Smooth muscle cell (in vitro differentiated cells): ENCODE results near the gene CHCHD4. TPM values are rescaled to one million over a fixed set of nuclear protein-coding genes. Genes with fewer than 3 reads are reported as not detected.

Experiments used
- DNase-seq: peaks from one replicate; lab custom pipeline; 2025; ENCODE audit not compliant: unreplicated experiment; lab: John Stamatoyannopoulos, UW
- H2AFZ ChIP-seq: fragments of 200-600 bp; sonication (generic); 2 replicates; pipeline ENCODE4 v1.6.0; 2016; ENCODE audit warnings: antibody characterized with exemption, low read depth, mild to moderate bottlenecking
- H3F3A ChIP-seq: fragments of 200-600 bp; sonication (generic); 2 replicates; pipeline ENCODE4 v1.6.0; 2017; ENCODE audit warnings: antibody characterized with exemption, low read depth
- H3K27ac ChIP-seq: fragments of 200-600 bp; sonication (generic); 2 replicates; pipeline ENCODE4 v1.5.1; 2016; ENCODE audit warnings: low read depth, mild to moderate bottlenecking
- H3K27me3 ChIP-seq: fragments of 200-600 bp; sonication (generic); 2 replicates; pipeline ENCODE4 v1.6.1; 2016; ENCODE audit warnings: low read depth, mild to moderate bottlenecking
- H3K36me3 ChIP-seq: fragments of 200-600 bp; sonication (generic); 2 replicates; pipeline ENCODE4 v1.5.1; 2016; ENCODE audit warnings: low read depth
- H3K4me1 ChIP-seq: fragments of 200-600 bp; sonication (generic); 2 replicates; pipeline ENCODE4 v1.5.1; 2016; ENCODE audit warnings: low read depth
- H3K4me2 ChIP-seq: fragments of 200-600 bp; sonication (generic); 2 replicates; pipeline ENCODE4 v1.6.0; 2016; ENCODE audit warnings: mild to moderate bottlenecking
- H3K4me3 ChIP-seq: fragments of 200-600 bp; sonication (generic); 2 replicates; pipeline ENCODE4 v1.5.1; 2016; ENCODE audit warnings: mild to moderate bottlenecking
- H3K79me2 ChIP-seq: fragments of 200-600 bp; sonication (generic); 2 replicates; pipeline ENCODE4 v1.6.0; 2016; ENCODE audit warnings: low read depth, mild to moderate bottlenecking
- H3K9ac ChIP-seq: fragments of 200-600 bp; sonication (generic); 2 replicates; pipeline ENCODE4 v1.6.0; 2016; ENCODE audit warnings: low read depth
- H3K9me3 ChIP-seq: fragments of 200-600 bp; sonication (generic); replicated peaks from 2 replicates; pipeline ENCODE4 v1.5.1; 2016; ENCODE audit warnings: low read depth
- H4K20me1 ChIP-seq: fragments of 200-600 bp; sonication (generic); 2 replicates; pipeline ENCODE4 v1.6.0; 2016; ENCODE audit warnings: low read depth
- CTCF ChIP-seq: fragments of 200-600 bp; sonication (generic); IDR thresholded peaks from 2 replicates; pipeline ENCODE4 v1.5.1; 2017; ENCODE audit warnings: borderline replicate concordance, mild to moderate bottlenecking, antibody characterized with exemption; ENCODE audit not compliant: insufficient read depth, poor library complexity, severe bottlenecking
- WGBS: methylation state at CpG from one replicate; pipeline ENCODE4 v1.1.7; 2016; ENCODE audit warnings: low lambda C conversion rate; 5-methylcytosine and 5-hydroxymethylcytosine counted together
- polyA plus RNA-seq: library from polyadenylated mRNA; unstranded; fragments of >200 nt; fragmentation: Nextera tagmentation; extraction: Ambion mirVana; gene quantifications from 2 replicates; pipeline ENCODE4 v1.2.1, GENCODE V29; 2016
- total RNA-seq: library from RNA; depleted of rRNA; stranded (reverse); fragments of >200 nt; gene quantifications from 2 replicates; pipeline ENCODE4 v1.2.3, GENCODE V29; 2014

The CHCHD4 gene
- total and polyA plus RNA-seq, 2 experiments from 2014 or later = 8.7 to 12.0 TPM

- no peaks in the 10 kb centered on the region for H3K36me3 ChIP-seq
- no peak overlapping the region for H2AFZ ChIP-seq
- no peak overlapping the region for H3K9ac ChIP-seq
- H3K9me3 ChIP-seq = no peaks in the 10 kb centered on the region
- WGBS = 71% methylated on average over 2 of the region's 2 CpGs
- H3K27ac ChIP-seq = no peak overlapping the region
- no peaks in the 10 kb centered on the region for H4K20me1 ChIP-seq
- H3K4me2 ChIP-seq = no peak overlapping the region
- H3K79me2 ChIP-seq = no peaks in the 10 kb centered on the region
- H3K4me3 ChIP-seq = no peak overlapping the region
- DNase-seq = no peak
- H3K4me1 ChIP-seq = peaks cover 11% of the 10 kb centered on the region
- no peak for TF ChIP-seq CTCF
- peaks cover 25% of the 10 kb centered on the region for H3F3A ChIP-seq
- H3K27me3 ChIP-seq = no peaks in the 10 kb centered on the region
Observed at GRCh38 chr3:14141144-14141543, 16.5 kb upstream of the CHCHD4 start.

DNA sequence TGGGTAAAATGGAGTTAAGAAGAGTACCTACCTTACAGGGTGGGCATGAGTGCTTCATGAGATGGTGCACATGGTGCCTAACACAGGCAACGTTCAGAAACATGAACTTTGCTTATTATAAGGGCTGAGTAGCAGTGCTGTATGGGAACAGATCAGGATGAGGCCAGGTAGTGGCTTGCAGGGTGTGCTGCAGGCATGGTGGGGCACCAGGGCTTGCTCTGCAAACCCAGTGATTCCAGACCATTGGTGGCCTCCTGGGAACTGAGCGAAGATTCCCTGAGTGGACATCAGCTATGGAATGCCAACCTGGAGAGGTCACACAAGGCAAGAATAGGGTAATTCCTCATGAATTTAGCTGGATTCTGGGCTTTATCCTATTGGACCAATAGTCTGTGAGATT is 16.0 kb upstream of the CHCHD4 start:
- DNase-seq = no peak
- 100% methylated on average over 2 of the region's 2 CpGs for WGBS

GRCh38 chr3:14139771-14140170 is 15.1 kb upstream of the CHCHD4 start:
- H3K4me1 ChIP-seq = peaks cover 11% of the 10 kb centered on the region
- no peaks in the 10 kb centered on the region for H3K36me3 ChIP-seq
- WGBS = 92% methylated on average over 5 of the region's 5 CpGs
- H3K4me2 ChIP-seq = no peak overlapping the region
- H3K9me3 ChIP-seq = no peaks in the 10 kb centered on the region
- H3K9ac ChIP-seq = no peak overlapping the region
- no peak overlapping the region for H3K27ac ChIP-seq
- no peak for DNase-seq
- TF ChIP-seq CTCF = no peak
- H2AFZ ChIP-seq = no peak overlapping the region
- peaks cover 25% of the 10 kb centered on the region for H3F3A ChIP-seq
- no peak overlapping the region for H3K4me3 ChIP-seq
- no peaks in the 10 kb centered on the region for H3K27me3 ChIP-seq
- H4K20me1 ChIP-seq = no peaks in the 10 kb centered on the region
- H3K79me2 ChIP-seq = no peaks in the 10 kb centered on the region

More for the DNA sequence above, 16.0 kb upstream of the CHCHD4 start:
- TF ChIP-seq CTCF = no peak
- no peaks in the 10 kb centered on the region for H4K20me1 ChIP-seq
- no peak overlapping the region for H3K4me3 ChIP-seq
- H3K79me2 ChIP-seq = no peaks in the 10 kb centered on the region
- H3K4me1 ChIP-seq = peaks cover 11% of the 10 kb centered on the region
- no peaks in the 10 kb centered on the region for H3K9me3 ChIP-seq
- no peaks in the 10 kb centered on the region for H3K36me3 ChIP-seq
- H3K4me2 ChIP-seq = no peak overlapping the region
- peaks cover 25% of the 10 kb centered on the region for H3F3A ChIP-seq
- no peaks in the 10 kb centered on the region for H3K27me3 ChIP-seq
- no peak overlapping the region for H2AFZ ChIP-seq
- H3K9ac ChIP-seq = no peak overlapping the region
- no peak overlapping the region for H3K27ac ChIP-seq

- no peaks in the 10 kb centered on the region for H3K27me3 ChIP-seq
- no peak for DNase-seq
- H3K27ac ChIP-seq = no peak overlapping the region
- no peaks in the 10 kb centered on the region for H3K9me3 ChIP-seq
- H3K4me3 ChIP-seq = no peak overlapping the region
- no peaks in the 10 kb centered on the region for H3K36me3 ChIP-seq
- no peak overlapping the region for H3K4me2 ChIP-seq
- no peak for TF ChIP-seq CTCF
- H4K20me1 ChIP-seq = no peaks in the 10 kb centered on the region
- WGBS = 96% methylated on average over 14 of the region's 14 CpGs
- H2AFZ ChIP-seq = no peak overlapping the region
- H3F3A ChIP-seq = peaks cover 23% of the 10 kb centered on the region
- H3K4me1 ChIP-seq = peaks cover 8% of the 10 kb centered on the region
- no peak overlapping the region for H3K9ac ChIP-seq
- H3K79me2 ChIP-seq = no peaks in the 10 kb centered on the region
Observed at GRCh38 chr3:14138878-14139655, 14.4 kb upstream of the CHCHD4 start.
